ENCODE data around the gene GAP43. TPM values are rescaled to one million over a fixed set of nuclear protein-coding genes. Genes with fewer than 3 reads are reported as not detected.

The GAP43 gene
- total and polyA plus RNA-seq, 10 donors: 0.14 to 0.38 (median 0.20) TPM; not detected in 7

DNA sequence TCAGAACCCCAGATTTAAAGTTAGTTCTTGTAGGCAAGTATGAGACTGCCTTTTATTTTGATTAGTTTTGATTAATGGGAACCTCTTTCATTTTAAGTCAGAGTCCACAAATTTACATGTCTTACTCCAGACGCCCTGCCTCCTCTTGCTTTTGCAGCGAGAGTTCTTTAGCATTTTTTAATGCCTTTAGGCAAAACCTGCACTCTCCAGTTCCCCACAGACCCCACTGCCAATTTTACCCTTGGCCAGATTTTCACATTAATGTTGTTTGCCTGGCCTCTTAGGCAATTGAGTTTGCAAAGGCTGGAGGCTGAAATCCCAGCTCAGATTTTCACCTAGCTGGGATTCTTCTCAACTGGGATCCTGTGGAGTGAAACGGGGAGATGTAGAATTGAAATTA lies 85.8 kb downstream of the GAP43 start:
- Histone ChIP-seq H3K9me3 (no peaks in the 10 kb centered on the region), H3K4me1 (no peaks in the 10 kb centered on the region), H3K27ac (no peak overlapping the region), H3K36me3 (no peaks in the 10 kb centered on the region), H3K4me3 (no peak overlapping the region), H3K27me3 (replicated peaks in 1 of 7) (no peaks in the 10 kb centered on the region)
- TF ChIP-seq POLR2A (IDR thresholded peaks at IDR 0.05) (no peak), POLR2AphosphoS5 (IDR thresholded peaks at IDR 0.05) (no peak)
- TF ChIP-seq, protein P1, sequence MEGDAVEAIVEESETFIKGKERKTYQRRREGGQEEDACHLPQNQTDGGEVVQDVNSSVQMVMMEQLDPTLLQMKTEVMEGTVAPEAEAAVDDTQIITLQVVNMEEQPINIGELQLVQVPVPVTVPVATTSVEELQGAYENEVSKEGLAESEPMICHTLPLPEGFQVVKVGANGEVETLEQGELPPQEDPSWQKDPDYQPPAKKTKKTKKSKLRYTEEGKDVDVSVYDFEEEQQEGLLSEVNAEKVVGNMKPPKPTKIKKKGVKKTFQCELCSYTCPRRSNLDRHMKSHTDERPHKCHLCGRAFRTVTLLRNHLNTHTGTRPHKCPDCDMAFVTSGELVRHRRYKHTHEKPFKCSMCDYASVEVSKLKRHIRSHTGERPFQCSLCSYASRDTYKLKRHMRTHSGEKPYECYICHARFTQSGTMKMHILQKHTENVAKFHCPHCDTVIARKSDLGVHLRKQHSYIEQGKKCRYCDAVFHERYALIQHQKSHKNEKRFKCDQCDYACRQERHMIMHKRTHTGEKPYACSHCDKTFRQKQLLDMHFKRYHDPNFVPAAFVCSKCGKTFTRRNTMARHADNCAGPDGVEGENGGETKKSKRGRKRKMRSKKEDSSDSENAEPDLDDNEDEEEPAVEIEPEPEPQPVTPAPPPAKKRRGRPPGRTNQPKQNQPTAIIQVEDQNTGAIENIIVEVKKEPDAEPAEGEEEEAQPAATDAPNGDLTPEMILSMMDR (IDR thresholded peaks at IDR 0.05 in 8 of 11, conservative IDR thresholded peaks at IDR 0.05 in 3 of 11): no peak
- whole genome bisulfite sequencing, 5 donors: 59 to 83% (median 76%) methylated on average over 3 of the region's 3 CpGs
- intact Hi-C loops (cut with DNase I; ENCODE audit: low total_unique reads): no loop called here
- no peak for DNase-seq

GRCh38 chr3:115709931-115710330 lies 86.6 kb downstream of the GAP43 start:
- 82 to 89% (median 86%) methylated on average over 3 of the region's 3 CpGs for WGBS, 5 donors

DNA sequence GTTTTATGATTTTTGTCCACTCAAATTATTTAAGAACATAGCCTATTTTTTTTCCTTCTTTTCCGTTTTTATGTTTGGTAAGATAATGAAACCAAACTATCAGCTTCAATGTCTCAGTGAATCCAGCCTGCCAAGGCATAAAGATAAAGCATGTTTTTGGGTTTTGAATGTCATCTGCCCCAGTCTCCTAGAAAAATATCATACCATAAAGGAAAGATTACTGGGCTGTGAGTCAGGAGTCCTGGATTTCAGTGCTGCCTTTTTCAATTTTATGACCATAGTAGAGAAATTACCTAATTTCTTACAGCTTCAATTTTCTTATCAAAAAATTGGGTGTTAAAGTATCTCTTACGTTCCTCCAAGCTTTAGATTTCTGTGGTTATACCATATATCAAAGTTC lies 87.5 kb downstream of the GAP43 start:
- intact Hi-C loops (cut with DNase I; ENCODE audit: low total_unique reads): no loop called here
- Histone ChIP-seq H3K4me3 (no peak overlapping the region), H3K9me3 (no peaks in the 10 kb centered on the region), H3K27ac (no peak overlapping the region), H3K27me3 (replicated peaks in 1 of 7) (no peaks in the 10 kb centered on the region), H3K36me3 (no peaks in the 10 kb centered on the region), H3K4me1 (no peaks in the 10 kb centered on the region)
- 69 to 84% (median 75%) methylated on average over 2 of the region's 2 CpGs for WGBS, 5 donors
- no peak for TF ChIP-seq POLR2A (IDR thresholded peaks at IDR 0.05)
- no peak for TF ChIP-seq POLR2AphosphoS5 (IDR thresholded peaks at IDR 0.05)
- TF ChIP-seq, protein P1 (IDR thresholded peaks at IDR 0.05 in 8 of 11, conservative IDR thresholded peaks at IDR 0.05 in 3 of 11): no peak
- no peak for DNase-seq

More at GRCh38 chr3:115709931-115710330, 86.6 kb downstream of the GAP43 start:
- intact Hi-C loops (cut with DNase I; ENCODE audit: low total_unique reads): no loop called here
- Histone ChIP-seq H3K4me1 (no peaks in the 10 kb centered on the region), H3K4me3 (no peak overlapping the region), H3K27me3 (replicated peaks in 1 of 7) (no peaks in the 10 kb centered on the region), H3K27ac (no peak overlapping the region), H3K36me3 (no peaks in the 10 kb centered on the region), H3K9me3 (no peaks in the 10 kb centered on the region)
- TF ChIP-seq POLR2A (IDR thresholded peaks at IDR 0.05) (no peak), POLR2AphosphoS5 (IDR thresholded peaks at IDR 0.05) (no peak)
- TF ChIP-seq, protein P1 (IDR thresholded peaks at IDR 0.05 in 8 of 11, conservative IDR thresholded peaks at IDR 0.05 in 3 of 11): no peak
- DNase-seq: no peak

- H3K27ac ChIP-seq: no peak overlapping the region
- 0 to 2% (median 0%) methylated on average over 1 of the region's 1 CpG for WGBS, 5 donors
- H3K4me1 ChIP-seq: no peaks in the 10 kb centered on the region
- intact Hi-C loops (cut with DNase I; ENCODE audit: low total_unique reads): no loop called here
- no peak overlapping the region for H3K4me3 ChIP-seq
- DNase-seq: no peak
- H3K36me3 ChIP-seq: no peaks in the 10 kb centered on the region
- no peaks in the 10 kb centered on the region for H3K9me3 ChIP-seq
- H3K27me3 ChIP-seq (replicated peaks in 1 of 7): no peaks in the 10 kb centered on the region
- TF ChIP-seq, protein P1 (IDR thresholded peaks at IDR 0.05 in 8 of 11, conservative IDR thresholded peaks at IDR 0.05 in 3 of 11): no peak
- TF ChIP-seq POLR2A (IDR thresholded peaks at IDR 0.05) (no peak), POLR2AphosphoS5 (IDR thresholded peaks at IDR 0.05) (no peak)
Observed at GRCh38 chr3:115712871-115713270, 89.6 kb downstream of the GAP43 start.
